HG03575 (cell line): ENCODE results near the gene ANKRD7.

Experiments
- ATAC-seq: cut with Tn5 transposase; IDR thresholded peaks from one replicate; pipeline ENCODE4 v1.9.1; 2021; ENCODE audit not compliant: unreplicated experiment, insufficient number of reproducible peaks, low FRiP score; ENCODE audit errors: extremely low read depth

The ANKRD7 gene

GRCh38 chr7:118224521-118224920 lies at the start of gene ANKRD7:
Gene ANKRD7, plus strand, starts transcription at chr7:118224704. Its CDS starts 127 bp downstream, at chr7:118224831.
- no peak for ATAC-seq

GRCh38 chr7:118175740-118176139 lies 48.8 kb upstream of the ANKRD7 start:
- ATAC-seq, result no peak

- ATAC-seq, result no peak
These were observed 45.3 kb upstream of the ANKRD7 start for GRCh38 chr7:118179191-118179590.

GRCh38 chr7:118182593-118183427 lies 41.7 kb upstream of the ANKRD7 start:
- ATAC-seq, result no peak

GRCh38 chr7:118183428-118183785 lies 41.1 kb upstream of the ANKRD7 start:
- no peak for ATAC-seq

- peak; percentile 81 for ATAC-seq
These were observed 40.5 kb upstream of the ANKRD7 start, which contains the start of gene LSM8 for GRCh38 chr7:118183786-118184564. Gene LSM8, plus strand, starts transcription at chr7:118184164. Its CDS starts 60 bp downstream, at chr7:118184224.

- ATAC-seq, result no peak
These were observed 40.0 kb upstream of the ANKRD7 start for GRCh38 chr7:118184565-118184940.

GRCh38 chr7:118185163-118185860 lies 39.2 kb upstream of the ANKRD7 start:
- no peak for ATAC-seq

- no peak for ATAC-seq
These were observed 38.0 kb upstream of the ANKRD7 start for GRCh38 chr7:118186501-118186900.

GRCh38 chr7:118194571-118194970 lies 29.9 kb upstream of the ANKRD7 start:
- no peak for ATAC-seq

- no peak for ATAC-seq
These were observed 28.5 kb upstream of the ANKRD7 start for GRCh38 chr7:118195837-118196474.

- no peak for ATAC-seq
These were observed 22.4 kb upstream of the ANKRD7 start for GRCh38 chr7:118202061-118202460.

- peak; percentile 93 for ATAC-seq
These were observed 10.3 kb upstream of the ANKRD7 start for GRCh38 chr7:118214051-118214832.

GRCh38 chr7:118214833-118215182 lies 9.7 kb upstream of the ANKRD7 start:
- no peak for ATAC-seq

- no peak for ATAC-seq
These were observed 7.3 kb upstream of the ANKRD7 start for GRCh38 chr7:118217210-118217619.

- no peak for ATAC-seq
These were observed 5.9 kb upstream of the ANKRD7 start for GRCh38 chr7:118218413-118219156.

- no peak for ATAC-seq
These were observed 5.4 kb upstream of the ANKRD7 start for GRCh38 chr7:118219157-118219512.

- ATAC-seq, result no peak
These were observed 3.9 kb upstream of the ANKRD7 start for GRCh38 chr7:118220583-118220982.
